Lower leg skin (tissue), 3 donors: Measurements from ENCODE around the gene TBC1D9.

ENCODE experiments used
- POLR2A ChIP-seq, 2 donors: fragments of 450-650 bp; IDR thresholded peaks; one replicate each; pipeline ENCODE4 v1.6.1; 2016 to 2017; ENCODE audit warnings: antibody characterized with exemption in 2 of 2, mild to moderate bottlenecking in 1 of 2, moderate library complexity in 1 of 2
- TF ChIP-seq, protein P1 (sequence below), 3 donors: fragments of 450-650 bp; IDR thresholded peaks; one replicate each; pipeline ENCODE4 v1.5.1; 2016; ENCODE audit warnings: antibody characterized with exemption in 3 of 3, mild to moderate bottlenecking in 3 of 3, moderate library complexity in 2 of 3

DNA sequence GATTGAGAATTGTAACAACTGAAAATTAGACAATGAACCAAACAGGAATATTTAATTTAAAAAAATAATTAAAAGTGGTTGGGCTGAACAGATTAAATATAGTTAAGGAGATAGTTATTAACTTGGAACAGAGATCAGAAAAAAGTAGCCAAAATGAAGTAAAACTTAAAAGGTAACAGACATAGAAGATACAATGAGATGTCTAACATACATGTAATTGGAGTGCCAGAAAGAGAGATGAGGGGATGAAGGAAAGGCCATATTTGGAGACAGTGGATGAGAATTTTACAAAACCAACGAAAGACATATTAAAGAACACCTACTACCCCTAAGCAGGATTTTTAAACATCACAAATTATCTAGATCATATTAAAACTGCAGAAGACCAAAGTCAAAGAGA, 8.0 kb downstream of the TBC1D9 start:
- TF ChIP-seq, protein P1, sequence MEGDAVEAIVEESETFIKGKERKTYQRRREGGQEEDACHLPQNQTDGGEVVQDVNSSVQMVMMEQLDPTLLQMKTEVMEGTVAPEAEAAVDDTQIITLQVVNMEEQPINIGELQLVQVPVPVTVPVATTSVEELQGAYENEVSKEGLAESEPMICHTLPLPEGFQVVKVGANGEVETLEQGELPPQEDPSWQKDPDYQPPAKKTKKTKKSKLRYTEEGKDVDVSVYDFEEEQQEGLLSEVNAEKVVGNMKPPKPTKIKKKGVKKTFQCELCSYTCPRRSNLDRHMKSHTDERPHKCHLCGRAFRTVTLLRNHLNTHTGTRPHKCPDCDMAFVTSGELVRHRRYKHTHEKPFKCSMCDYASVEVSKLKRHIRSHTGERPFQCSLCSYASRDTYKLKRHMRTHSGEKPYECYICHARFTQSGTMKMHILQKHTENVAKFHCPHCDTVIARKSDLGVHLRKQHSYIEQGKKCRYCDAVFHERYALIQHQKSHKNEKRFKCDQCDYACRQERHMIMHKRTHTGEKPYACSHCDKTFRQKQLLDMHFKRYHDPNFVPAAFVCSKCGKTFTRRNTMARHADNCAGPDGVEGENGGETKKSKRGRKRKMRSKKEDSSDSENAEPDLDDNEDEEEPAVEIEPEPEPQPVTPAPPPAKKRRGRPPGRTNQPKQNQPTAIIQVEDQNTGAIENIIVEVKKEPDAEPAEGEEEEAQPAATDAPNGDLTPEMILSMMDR (IDR thresholded peaks at IDR 0.05) = no peak
- no peak for TF ChIP-seq POLR2A (IDR thresholded peaks at IDR 0.05)
